HG03354 (cell line): Measurements from ENCODE around the gene FGF8.

Source experiments
- ATAC-seq: cut with Tn5 transposase; IDR thresholded peaks from one replicate; pipeline ENCODE4 v1.9.1; 2021; ENCODE audit warnings: mild to moderate bottlenecking; ENCODE audit not compliant: unreplicated experiment, poor library complexity, severe bottlenecking

The FGF8 gene

GRCh38 chr10:101745074-101745696, 30.7 kb downstream of the FGF8 start:
- no peak for ATAC-seq

GRCh38 chr10:101744267-101744666, 31.6 kb downstream of the FGF8 start:
- ATAC-seq = no peak

- no peak for ATAC-seq
These were observed 34.0 kb downstream of the FGF8 start for GRCh38 chr10:101741938-101742337.

GRCh38 chr10:101736666-101737065, 39.2 kb downstream of the FGF8 start:
- ATAC-seq = no peak

GRCh38 chr10:101732096-101732495, 43.8 kb downstream of the FGF8 start:
- no peak for ATAC-seq

- no peak for ATAC-seq
These were observed 49.9 kb downstream of the FGF8 start for GRCh38 chr10:101726115-101726387.

GRCh38 chr10:101725296-101726114, 50.4 kb downstream of the FGF8 start:
- ATAC-seq = no peak

- ATAC-seq = no peak
These were observed 51.5 kb downstream of the FGF8 start for GRCh38 chr10:101724446-101724845.

- no peak for ATAC-seq
These were observed 52.7 kb downstream of the FGF8 start for GRCh38 chr10:101723176-101723575.

- ATAC-seq = no peak
These were observed 54.1 kb downstream of the FGF8 start for GRCh38 chr10:101721806-101722205.

- ATAC-seq = no peak
These were observed 55.2 kb downstream of the FGF8 start for GRCh38 chr10:101720606-101721230.
